SK-N-SH treated with all-trans-retinoic acid at 6 μM for 48 hours (cell line): ENCODE results near the gene BTBD16.

ENCODE experiments used
- ARNTL ChIP-seq: fragments of 450-650 bp; formaldehyde crosslinking; IDR thresholded peaks from 2 replicates; pipeline ENCODE4 v1.5.0; 2020; ENCODE audit warnings: low read depth, mild to moderate bottlenecking, moderate library complexity, borderline replicate concordance
- OSR1 ChIP-seq: fragments of 250-450 bp; sonication (Bioruptor Pico); IDR thresholded peaks from 2 replicates; pipeline ENCODE4 v1.8.0; 2022; ENCODE audit warnings: moderate library complexity, mild to moderate bottlenecking, inconsistent platforms
- PATZ1 ChIP-seq: fragments of 250-450 bp; sonication (Bioruptor Pico); IDR thresholded peaks from 2 replicates; pipeline ENCODE4 v1.8.0; 2020; ENCODE audit warnings: mild to moderate bottlenecking, moderate library complexity, borderline replicate concordance
- RARB ChIP-seq: fragments of 250-450 bp; sonication (Bioruptor Pico); IDR thresholded peaks from 2 replicates; pipeline ENCODE4 v1.8.0; 2021; ENCODE audit warnings: mild to moderate bottlenecking, moderate library complexity
- ZFP3 ChIP-seq: fragments of 250-450 bp; sonication (Bioruptor Pico); IDR thresholded peaks from 2 replicates; pipeline ENCODE4 v1.5.0; 2020; ENCODE audit warnings: mild to moderate bottlenecking, moderate library complexity

DNA sequence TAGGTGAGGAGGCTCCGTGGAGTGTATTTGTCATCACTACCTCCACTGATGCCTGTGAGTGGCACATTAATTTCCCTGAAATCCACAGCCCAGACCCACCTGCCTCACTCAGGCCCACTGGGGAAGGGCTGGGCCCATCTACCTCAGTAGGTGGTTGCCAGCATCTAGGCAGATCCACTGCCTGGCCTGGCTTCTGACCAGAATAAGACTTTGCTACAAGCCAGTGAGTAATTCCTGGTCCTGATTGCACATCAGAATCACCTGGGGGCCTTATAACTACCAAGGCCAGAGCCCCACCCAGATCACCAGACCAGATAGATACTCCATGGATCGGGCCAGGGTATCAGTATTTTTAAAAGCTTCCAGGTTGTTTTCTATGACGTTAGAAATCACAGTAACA, 65.9 kb downstream of the BTBD16 start:
- TF ChIP-seq PATZ1 (no peak), OSR1 (CRISPR knock-in tag) (no peak), RARB (no peak), ZFP3 (CRISPR knock-in tag) (no peak), ARNTL (no peak)
